Measurements from ENCODE around the gene SEMA5A. TPM values are rescaled to one million over a fixed set of nuclear protein-coding genes. Genes with fewer than 3 reads are reported as not detected.

The SEMA5A gene
- total RNA-seq, 2 experiments from 2014 or later = not detected

GRCh38 chr5:9344751-9345240 lies 201.1 kb downstream of the SEMA5A start:
- intact Hi-C loops (cut with micrococcal nuclease) = no loop called here
- TF ChIP-seq, protein P1, sequence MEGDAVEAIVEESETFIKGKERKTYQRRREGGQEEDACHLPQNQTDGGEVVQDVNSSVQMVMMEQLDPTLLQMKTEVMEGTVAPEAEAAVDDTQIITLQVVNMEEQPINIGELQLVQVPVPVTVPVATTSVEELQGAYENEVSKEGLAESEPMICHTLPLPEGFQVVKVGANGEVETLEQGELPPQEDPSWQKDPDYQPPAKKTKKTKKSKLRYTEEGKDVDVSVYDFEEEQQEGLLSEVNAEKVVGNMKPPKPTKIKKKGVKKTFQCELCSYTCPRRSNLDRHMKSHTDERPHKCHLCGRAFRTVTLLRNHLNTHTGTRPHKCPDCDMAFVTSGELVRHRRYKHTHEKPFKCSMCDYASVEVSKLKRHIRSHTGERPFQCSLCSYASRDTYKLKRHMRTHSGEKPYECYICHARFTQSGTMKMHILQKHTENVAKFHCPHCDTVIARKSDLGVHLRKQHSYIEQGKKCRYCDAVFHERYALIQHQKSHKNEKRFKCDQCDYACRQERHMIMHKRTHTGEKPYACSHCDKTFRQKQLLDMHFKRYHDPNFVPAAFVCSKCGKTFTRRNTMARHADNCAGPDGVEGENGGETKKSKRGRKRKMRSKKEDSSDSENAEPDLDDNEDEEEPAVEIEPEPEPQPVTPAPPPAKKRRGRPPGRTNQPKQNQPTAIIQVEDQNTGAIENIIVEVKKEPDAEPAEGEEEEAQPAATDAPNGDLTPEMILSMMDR (IDR thresholded peaks at IDR 0.05) = no peak
- Mint-ChIP-seq H3K4me3 (no peak overlapping the region), H3K27ac (no peak overlapping the region), H3K4me1 (ENCODE audit: low read depth) (no peaks in the 10 kb centered on the region), H3K9me3 (no peaks in the 10 kb centered on the region), H3K27me3 (no peaks in the 10 kb centered on the region), H3K36me3 (ENCODE audit: low read depth) (no peaks in the 10 kb centered on the region)
- POLR2A ChIA-PET = no interaction called here
- ATAC-seq = no peak
- no peak for DNase-seq
- CTCF ChIA-PET = interaction anchor here (0.7 kb wide), 1 partner anchor 448 kb away, joined by 4 read pairs; no protein-coding TSS in a partner anchor

- no peak for DNase-seq
- no peaks in the 10 kb centered on the region for H3K36me3 Mint-ChIP-seq (ENCODE audit: low read depth)
- intact Hi-C loops (cut with micrococcal nuclease) = no loop called here
- H3K27me3 Mint-ChIP-seq = no peaks in the 10 kb centered on the region
- no peak overlapping the region for H3K4me3 Mint-ChIP-seq
- no peak overlapping the region for H3K27ac Mint-ChIP-seq
- ChIA-PET POLR2A (no interaction called here), CTCF (interaction anchor here (1.4 kb wide), 1 partner anchor 13 kb away, joined by 4 read pairs; no protein-coding TSS in a partner anchor)
- TF ChIP-seq, protein P1 (IDR thresholded peaks at IDR 0.05) = no peak
- no peaks in the 10 kb centered on the region for H3K4me1 Mint-ChIP-seq (ENCODE audit: low read depth)
- H3K9me3 Mint-ChIP-seq = peaks cover under 1% of the 10 kb centered on the region
- no peak for ATAC-seq
Observed at GRCh38 chr5:9343146-9343850, 202.6 kb downstream of the SEMA5A start.

DNA sequence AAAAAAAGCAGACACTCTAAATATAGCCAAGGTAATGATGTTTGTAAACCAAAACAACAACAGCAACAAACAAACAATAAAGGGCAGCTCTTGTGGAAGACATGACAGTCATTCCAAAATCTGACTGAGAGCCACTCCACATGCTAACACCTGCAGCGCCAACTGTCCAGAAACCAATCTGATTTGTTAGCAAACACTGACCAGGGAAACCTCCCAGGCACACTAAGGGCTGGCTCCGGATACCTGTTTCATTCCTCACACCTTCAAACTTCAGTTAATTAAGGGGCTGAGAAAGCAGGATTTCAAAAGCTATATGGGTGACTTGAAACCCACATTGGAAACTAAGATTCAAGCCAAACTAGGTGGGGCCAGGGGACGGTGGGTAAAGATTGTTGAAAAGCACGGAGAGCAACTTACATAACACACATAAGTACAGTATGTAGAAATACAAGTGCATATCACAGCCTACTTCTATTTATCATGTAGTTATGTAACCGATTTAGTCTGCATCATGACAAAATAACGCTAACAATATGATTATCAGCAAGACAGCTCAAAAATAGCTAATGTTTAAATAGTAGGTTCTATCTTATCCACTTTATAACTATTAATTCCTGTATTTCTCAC lies 203.6 kb downstream of the SEMA5A start:
- Mint-ChIP-seq H3K4me1 (ENCODE audit: low read depth) (no peaks in the 10 kb centered on the region), H3K9me3 (peaks cover 2% of the 10 kb centered on the region), H3K27ac (no peak overlapping the region), H3K36me3 (ENCODE audit: low read depth) (no peaks in the 10 kb centered on the region), H3K4me3 (no peak overlapping the region), H3K27me3 (no peaks in the 10 kb centered on the region)
- DNase-seq (no peak), ATAC-seq (no peak)
- ChIA-PET POLR2A (no interaction called here), CTCF (no interaction called here)
- TF ChIP-seq, protein P1 (IDR thresholded peaks at IDR 0.05) = no peak
- intact Hi-C loops (cut with micrococcal nuclease) = no loop called here

- Mint-ChIP-seq H3K36me3 (ENCODE audit: low read depth) (no peaks in the 10 kb centered on the region), H3K4me1 (ENCODE audit: low read depth) (no peaks in the 10 kb centered on the region), H3K4me3 (no peak overlapping the region), H3K9me3 (peaks cover 2% of the 10 kb centered on the region), H3K27ac (no peak overlapping the region), H3K27me3 (no peaks in the 10 kb centered on the region)
- TF ChIP-seq, protein P1 (IDR thresholded peaks at IDR 0.05) = no peak
- DNase-seq (no peak), ATAC-seq (no peak)
- ChIA-PET POLR2A (no interaction called here), CTCF (no interaction called here)
- intact Hi-C loops (cut with micrococcal nuclease) = no loop called here
Observed at GRCh38 chr5:9340085-9340484, 205.8 kb downstream of the SEMA5A start.

GRCh38 chr5:9339206-9339818 lies 206.6 kb downstream of the SEMA5A start:
- ChIA-PET CTCF (no interaction called here), POLR2A (no interaction called here)
- intact Hi-C loops (cut with micrococcal nuclease) = no loop called here
- no peaks in the 10 kb centered on the region for H3K4me1 Mint-ChIP-seq (ENCODE audit: low read depth)
- no peak overlapping the region for H3K27ac Mint-ChIP-seq
- no peak for ATAC-seq
- H3K4me3 Mint-ChIP-seq = no peak overlapping the region
- TF ChIP-seq, protein P1 (IDR thresholded peaks at IDR 0.05) = peak; percentile 22
- peak; percentile 6 for DNase-seq
- H3K27me3 Mint-ChIP-seq = no peaks in the 10 kb centered on the region
- H3K9me3 Mint-ChIP-seq = peaks cover 2% of the 10 kb centered on the region
- no peaks in the 10 kb centered on the region for H3K36me3 Mint-ChIP-seq (ENCODE audit: low read depth)
